ENCODE measurements around the gene TMEM38B. TPM values are rescaled to one million over a fixed set of nuclear protein-coding genes. Genes with fewer than 3 reads are reported as not detected.

Gene TMEM38B, protein sequence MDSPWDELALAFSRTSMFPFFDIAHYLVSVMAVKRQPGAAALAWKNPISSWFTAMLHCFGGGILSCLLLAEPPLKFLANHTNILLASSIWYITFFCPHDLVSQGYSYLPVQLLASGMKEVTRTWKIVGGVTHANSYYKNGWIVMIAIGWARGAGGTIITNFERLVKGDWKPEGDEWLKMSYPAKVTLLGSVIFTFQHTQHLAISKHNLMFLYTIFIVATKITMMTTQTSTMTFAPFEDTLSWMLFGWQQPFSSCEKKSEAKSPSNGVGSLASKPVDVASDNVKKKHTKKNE
- polyA plus RNA-seq (2012; ENCODE audit: missing spikeins) = 9.6 TPM

DNA sequence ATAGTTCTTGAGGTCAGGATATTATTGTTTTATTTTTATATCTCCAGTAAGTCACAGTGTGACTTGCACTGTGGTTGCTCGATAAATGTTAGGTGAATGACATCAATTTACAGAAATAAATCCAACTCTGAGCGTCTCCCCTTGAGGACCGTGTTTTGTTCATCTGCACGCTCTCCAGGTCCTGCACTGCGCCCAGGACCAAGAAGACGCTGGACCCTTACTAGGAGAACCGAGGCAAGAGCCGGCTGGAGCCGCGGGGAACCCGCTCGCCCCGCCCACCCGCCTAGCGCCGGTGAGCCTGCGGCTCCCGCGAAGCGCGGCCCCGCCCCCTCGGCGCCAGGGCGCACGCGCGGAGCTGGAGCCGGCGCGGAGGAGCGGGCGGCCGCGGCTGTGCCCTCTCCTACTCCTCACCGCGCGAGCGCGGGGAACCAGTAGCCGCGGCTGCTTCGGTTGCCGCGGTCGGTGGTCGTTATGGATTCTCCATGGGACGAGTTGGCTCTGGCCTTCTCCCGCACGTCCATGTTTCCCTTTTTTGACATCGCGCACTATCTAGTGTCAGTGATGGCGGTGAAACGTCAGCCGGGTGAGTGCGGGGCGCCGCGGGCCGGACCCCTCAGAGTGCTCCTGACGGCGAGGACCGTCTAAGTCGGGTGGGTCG lies at the start of gene TMEM38B:
TSS of gene TMEM38B (plus strand) at position 352 of the 658 bp plus-strand sequence. CDS start at position 472, 120 bp downstream.
- TF ChIP-seq POLR2AphosphoS5 (IDR thresholded peaks at IDR 0.05; ENCODE audit: low read depth, low read length) (no peak), POLR2A (IDR thresholded peaks at IDR 0.05; ENCODE audit: low read depth, low read length) (peak; percentile 74; the same call in 1 of the 2 replicates), TAF1 (IDR thresholded peaks at IDR 0.05; ENCODE audit: borderline replicate concordance, low read depth, low read length) (no peak)
- FAIRE-seq (peak; percentile 96), DNase-seq (ENCODE audit: insufficient read length) (peak; percentile 81)

DNA sequence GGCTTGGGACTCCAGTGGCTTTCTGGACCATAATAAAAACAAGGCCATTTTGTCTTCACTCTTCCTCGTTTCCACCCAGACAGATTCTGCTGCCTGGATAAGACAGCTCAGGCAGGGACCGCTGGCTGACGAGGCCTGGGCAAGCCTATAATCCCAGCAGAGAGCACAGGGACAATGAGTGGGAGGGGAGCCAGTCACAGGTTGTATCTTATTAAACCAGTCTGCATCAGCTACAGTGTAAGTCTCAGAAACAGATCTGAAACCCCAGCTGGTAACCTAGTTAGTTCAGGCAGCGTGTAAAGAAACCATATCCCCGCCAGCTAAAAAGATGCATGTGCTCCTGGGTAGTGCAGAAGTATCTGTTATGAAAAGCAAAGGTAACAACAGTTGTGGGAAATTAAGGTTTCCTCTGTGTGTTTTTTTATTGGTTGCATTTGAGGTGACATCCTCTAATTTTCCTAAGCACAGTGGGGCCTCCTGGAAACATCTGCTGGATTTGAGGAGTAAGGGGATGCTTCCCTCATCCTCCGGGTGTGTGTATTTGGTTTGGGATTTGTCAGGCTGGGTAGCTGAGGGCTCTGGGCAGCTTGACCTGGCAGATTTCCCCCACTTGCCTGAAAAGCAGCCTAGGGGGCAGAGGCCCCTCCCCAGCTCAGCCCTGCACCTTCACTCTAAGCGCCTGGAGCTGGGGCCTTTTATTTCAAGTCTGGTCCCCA lies 47.3 kb upstream of the TMEM38B start:
- FAIRE-seq = no peak
- no peak for TF ChIP-seq POLR2A (IDR thresholded peaks at IDR 0.05; ENCODE audit: low read depth, low read length)
- TF ChIP-seq POLR2AphosphoS5 (IDR thresholded peaks at IDR 0.05; ENCODE audit: low read depth, low read length) = no peak
- TF ChIP-seq TAF1 (IDR thresholded peaks at IDR 0.05; ENCODE audit: borderline replicate concordance, low read depth, low read length) = no peak
- DNase-seq (ENCODE audit: insufficient read length) = no peak

DNA sequence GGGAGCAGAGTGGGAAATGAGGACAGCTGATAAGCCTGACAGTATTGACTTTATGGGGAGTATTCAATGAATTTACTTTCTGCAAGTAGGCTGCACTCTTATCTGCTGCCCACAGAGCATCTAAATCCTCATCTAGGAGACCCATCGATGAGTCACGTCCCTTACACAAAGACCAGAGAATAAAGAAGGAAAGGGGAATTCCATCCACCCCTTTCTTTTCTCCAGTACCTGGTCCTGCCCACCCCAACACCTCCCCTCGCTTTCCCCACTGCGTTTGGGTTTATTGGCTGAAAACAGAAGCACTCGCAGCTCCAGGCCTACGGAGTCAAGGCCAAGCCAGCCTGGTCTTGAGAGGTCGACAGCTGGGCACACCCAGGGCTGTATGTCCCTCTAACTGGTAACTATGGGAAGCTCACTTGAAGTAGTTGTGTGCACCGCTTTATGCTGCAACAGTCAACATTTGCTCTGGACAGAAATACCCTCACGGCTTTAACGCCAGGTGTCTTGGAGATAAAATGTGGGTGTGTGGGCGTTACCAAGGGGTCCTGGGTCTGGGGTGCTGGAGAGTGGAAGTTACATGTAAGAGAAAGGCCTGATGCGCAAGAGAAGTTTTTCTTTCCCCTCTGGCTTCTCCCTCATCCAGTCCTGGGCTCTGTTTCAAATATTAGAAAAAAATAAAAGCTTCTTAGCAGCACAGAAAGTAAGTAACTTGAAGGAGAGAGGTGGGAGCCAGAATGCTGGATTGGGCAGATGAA lies 46.6 kb upstream of the TMEM38B start:
- TF ChIP-seq POLR2A (IDR thresholded peaks at IDR 0.05; ENCODE audit: low read depth, low read length) (no peak), TAF1 (IDR thresholded peaks at IDR 0.05; ENCODE audit: borderline replicate concordance, low read depth, low read length) (no peak), POLR2AphosphoS5 (IDR thresholded peaks at IDR 0.05; ENCODE audit: low read depth, low read length) (no peak)
- DNase-seq (ENCODE audit: insufficient read length) = no peak
- no peak for FAIRE-seq

DNA sequence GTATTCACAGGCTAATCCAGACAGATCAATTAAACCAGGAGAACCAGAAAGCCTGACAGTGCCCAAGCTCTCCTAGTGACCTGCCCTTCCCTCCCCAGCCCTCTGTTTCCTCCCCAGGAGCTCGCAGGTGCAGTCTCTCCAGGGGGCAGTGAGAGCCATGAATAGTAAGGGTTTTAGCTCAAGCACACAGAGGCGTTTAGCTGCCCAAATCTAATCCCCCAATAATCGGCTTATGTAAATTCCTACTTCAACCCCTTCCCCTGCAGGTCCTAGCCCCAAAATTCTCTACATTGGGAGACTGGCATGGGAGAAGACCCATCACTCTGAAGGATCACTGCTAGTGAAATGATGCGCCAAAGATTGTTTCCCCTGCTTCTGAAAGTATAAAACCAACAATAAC lies 42.5 kb upstream of the TMEM38B start:
- DNase-seq (ENCODE audit: insufficient read length) = no peak
- no peak for FAIRE-seq
- TF ChIP-seq POLR2AphosphoS5 (IDR thresholded peaks at IDR 0.05; ENCODE audit: low read depth, low read length) (no peak), TAF1 (IDR thresholded peaks at IDR 0.05; ENCODE audit: borderline replicate concordance, low read depth, low read length) (no peak), POLR2A (IDR thresholded peaks at IDR 0.05; ENCODE audit: low read depth, low read length) (no peak)

DNA sequence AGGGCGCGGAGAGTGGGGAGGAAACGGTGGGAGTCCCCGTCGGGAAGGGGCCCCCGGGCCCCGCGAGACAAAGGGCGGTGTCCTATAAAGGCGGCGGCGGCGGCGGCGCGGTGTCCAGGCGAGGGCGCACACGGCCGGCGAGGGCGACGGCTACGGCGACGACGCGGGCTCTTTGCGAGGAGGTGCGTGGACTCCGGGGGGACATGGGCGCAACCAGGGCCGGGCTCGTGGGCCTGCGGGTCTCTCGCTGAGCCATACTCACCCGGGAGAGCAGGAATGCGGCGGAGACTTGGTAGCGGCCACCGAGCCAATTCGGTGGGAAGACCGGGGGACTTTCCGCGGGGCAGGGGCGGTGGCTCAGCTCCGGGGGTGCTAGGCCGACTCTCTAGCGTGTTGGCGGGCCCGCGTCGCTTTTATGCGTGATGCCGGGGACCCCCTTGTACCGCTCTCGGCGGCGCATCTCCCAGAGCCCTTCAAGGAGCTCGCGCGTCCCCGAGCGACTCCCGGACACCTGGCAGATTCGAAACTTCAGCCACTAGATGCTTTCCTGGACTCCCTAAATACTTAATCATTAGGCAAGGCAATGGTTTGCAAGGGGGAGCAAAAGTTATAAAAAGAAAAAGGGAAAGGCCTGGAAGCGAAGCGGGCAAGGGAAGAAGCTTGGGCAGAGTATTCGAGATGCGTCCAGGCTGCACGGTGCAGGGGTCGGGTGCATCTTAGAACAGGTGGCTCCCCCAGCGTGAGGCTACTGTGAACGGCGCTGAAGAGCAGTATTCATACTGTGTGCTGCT lies 38.0 kb upstream of the TMEM38B start:
- DNase-seq (ENCODE audit: insufficient read length) (peak; percentile 37), FAIRE-seq (peak; percentile 24)
- TF ChIP-seq POLR2AphosphoS5 (IDR thresholded peaks at IDR 0.05; ENCODE audit: low read depth, low read length) (no peak), POLR2A (IDR thresholded peaks at IDR 0.05; ENCODE audit: low read depth, low read length) (no peak), TAF1 (IDR thresholded peaks at IDR 0.05; ENCODE audit: borderline replicate concordance, low read depth, low read length) (no peak)

DNA sequence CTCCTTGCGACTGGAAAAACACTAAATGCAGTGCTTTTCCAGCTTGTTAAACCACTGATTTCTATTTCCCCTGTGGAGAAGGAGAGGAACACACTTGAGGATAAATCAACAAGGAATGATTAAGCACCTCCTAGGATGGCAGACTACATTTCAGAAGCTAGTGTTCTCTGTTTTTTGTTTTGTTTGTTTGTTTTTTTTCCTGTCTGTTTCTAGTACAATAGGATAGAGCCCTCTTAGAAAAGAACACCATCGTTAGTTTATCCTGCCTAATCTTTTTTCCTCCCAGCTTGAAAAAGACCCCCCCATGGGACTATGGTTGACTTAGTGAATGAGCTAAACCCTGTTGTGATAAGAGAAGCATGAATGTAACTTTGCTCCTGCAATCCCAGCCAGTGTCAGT lies 36.0 kb upstream of the TMEM38B start:
- no peak for TF ChIP-seq POLR2AphosphoS5 (IDR thresholded peaks at IDR 0.05; ENCODE audit: low read depth, low read length)
- TF ChIP-seq TAF1 (IDR thresholded peaks at IDR 0.05; ENCODE audit: borderline replicate concordance, low read depth, low read length) = no peak
- no peak for DNase-seq (ENCODE audit: insufficient read length)
- no peak for FAIRE-seq

DNA sequence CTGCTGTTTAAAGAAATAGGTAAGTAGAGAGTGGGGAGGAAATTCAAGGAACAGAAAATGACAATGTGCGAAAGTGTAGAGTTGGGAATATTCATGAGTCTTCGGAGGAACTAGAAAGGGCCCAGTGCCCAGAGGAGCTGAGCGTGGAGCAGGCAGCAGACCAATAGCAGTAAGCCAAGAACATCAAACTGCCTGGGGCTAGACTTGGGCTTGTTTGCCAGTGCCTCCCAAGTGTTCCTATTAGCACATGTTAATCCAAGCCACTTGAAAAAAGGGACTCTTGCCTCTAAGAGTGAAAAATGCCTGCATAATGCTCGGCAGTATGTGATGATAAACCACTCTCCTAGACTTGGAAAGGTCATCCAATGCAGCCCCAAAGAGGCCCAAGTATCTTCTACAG lies 33.3 kb upstream of the TMEM38B start:
- TF ChIP-seq POLR2A (IDR thresholded peaks at IDR 0.05; ENCODE audit: low read depth, low read length) (no peak), TAF1 (IDR thresholded peaks at IDR 0.05; ENCODE audit: borderline replicate concordance, low read depth, low read length) (no peak), POLR2AphosphoS5 (IDR thresholded peaks at IDR 0.05; ENCODE audit: low read depth, low read length) (no peak)
- DNase-seq (ENCODE audit: insufficient read length) = no peak
- no peak for FAIRE-seq

DNA sequence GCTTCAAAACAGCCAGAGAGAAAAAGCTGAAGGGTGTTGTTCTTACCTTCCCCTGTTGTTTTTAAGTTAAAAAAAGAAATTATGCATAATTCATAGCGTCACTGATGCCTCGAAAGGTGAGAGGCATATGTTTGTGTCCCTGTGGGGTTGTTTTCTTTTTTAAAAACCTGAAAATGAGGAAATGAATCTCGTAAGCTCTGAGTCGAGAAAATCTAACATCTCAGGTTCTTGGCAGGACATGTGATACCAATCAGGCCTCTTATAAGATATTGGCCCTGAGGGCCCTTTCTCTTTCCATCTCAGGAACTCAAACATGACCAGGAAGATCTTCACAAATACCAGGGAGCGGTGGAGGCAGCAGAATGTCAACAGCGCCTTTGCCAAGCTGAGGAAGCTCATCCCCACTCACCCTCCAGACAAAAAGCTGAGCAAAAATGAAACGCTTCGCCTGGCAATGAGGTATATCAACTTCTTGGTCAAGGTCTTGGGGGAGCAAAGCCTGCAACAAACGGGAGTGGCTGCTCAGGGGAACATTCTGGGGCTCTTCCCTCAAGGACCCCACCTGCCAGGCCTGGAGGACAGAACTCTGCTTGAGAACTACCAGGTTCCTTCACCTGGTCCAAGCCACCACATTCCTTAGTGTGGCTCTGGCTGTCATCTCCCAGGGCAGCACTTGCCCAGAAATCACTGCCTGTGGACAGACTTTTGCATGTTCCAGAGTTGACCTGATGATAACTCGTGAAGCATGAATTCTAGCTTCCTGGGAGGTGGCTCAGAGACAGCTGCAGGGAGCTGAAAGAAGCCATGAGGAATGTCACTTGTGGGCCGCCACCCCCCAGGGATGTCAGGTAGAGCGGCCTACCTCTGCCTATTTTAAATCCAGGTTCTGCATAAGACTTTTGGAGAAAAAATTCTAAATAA lies 31.9 kb upstream of the TMEM38B start, which contains the start of gene TAL2:
TSS of gene TAL2 (plus strand) at position 274 of the 921 bp plus-strand sequence. CDS start at position 314, 40 bp downstream.
- TF ChIP-seq POLR2AphosphoS5 (IDR thresholded peaks at IDR 0.05; ENCODE audit: low read depth, low read length) (no peak), TAF1 (IDR thresholded peaks at IDR 0.05; ENCODE audit: borderline replicate concordance, low read depth, low read length) (no peak), POLR2A (IDR thresholded peaks at IDR 0.05; ENCODE audit: low read depth, low read length) (no peak)
- no peak for DNase-seq (ENCODE audit: insufficient read length)
- peak; percentile 79 for FAIRE-seq

DNA sequence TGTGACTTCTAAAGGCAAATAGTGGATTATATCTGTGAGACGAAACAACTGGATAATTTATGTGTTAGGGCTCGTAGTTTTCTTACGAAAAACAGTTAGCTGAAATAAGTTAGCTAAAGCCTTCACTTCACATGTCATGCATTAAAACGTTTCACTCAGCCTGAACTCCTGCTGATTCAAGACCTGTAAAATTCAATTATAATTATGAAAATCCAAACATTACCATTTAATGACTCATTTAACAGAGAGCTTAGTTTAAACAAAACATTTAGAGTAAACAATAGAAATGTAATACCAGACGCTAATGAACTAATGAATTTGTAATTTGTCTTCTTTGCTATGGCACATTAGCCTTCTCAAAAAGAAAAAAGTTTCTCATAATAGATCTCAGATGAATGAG lies 30.4 kb upstream of the TMEM38B start:
- TF ChIP-seq POLR2A (IDR thresholded peaks at IDR 0.05; ENCODE audit: low read depth, low read length) = no peak
- no peak for TF ChIP-seq TAF1 (IDR thresholded peaks at IDR 0.05; ENCODE audit: borderline replicate concordance, low read depth, low read length)
- TF ChIP-seq POLR2AphosphoS5 (IDR thresholded peaks at IDR 0.05; ENCODE audit: low read depth, low read length) = no peak
- no peak for FAIRE-seq

More for the DNA sequence above, 30.4 kb upstream of the TMEM38B start:
- no peak for DNase-seq (ENCODE audit: insufficient read length)

All from GM12892 (cell line).